Large intestine (tissue), 3 donors: ENCODE measurements around the gene VSIG8. TPM values are rescaled to one million over a fixed set of nuclear protein-coding genes. Genes with fewer than 3 reads are reported as not detected.

Experiments
- DNase-seq, 2 donors: peaks; one replicate each; pipeline versions ENCODE4 v3.0.0 to v3.0.0-alpha.2; 2013
- H3K27ac ChIP-seq: one replicate; pipeline ENCODE4 v1.5.1; 2013; ENCODE audit warnings: low read length
- H3K27me3 ChIP-seq: 2 replicates; pipeline ENCODE4 v1.6.1; 2013; ENCODE audit warnings: low read length; ENCODE audit not compliant: control insufficient read depth, insufficient read depth
- H3K36me3 ChIP-seq: 2 replicates; pipeline ENCODE4 v1.6.1; 2013; ENCODE audit warnings: low read length; ENCODE audit not compliant: control insufficient read depth, insufficient read depth
- H3K4me1 ChIP-seq: one replicate; pipeline ENCODE4 v1.6.1; 2013; ENCODE audit warnings: low read length; ENCODE audit not compliant: control insufficient read depth, insufficient read depth
- H3K4me3 ChIP-seq: one replicate; pipeline ENCODE4 v1.5.1; 2013; ENCODE audit warnings: low read length
- H3K9me3 ChIP-seq: one replicate; pipeline ENCODE4 v1.6.1; 2013; ENCODE audit warnings: mild to moderate bottlenecking, low read depth, low read length, moderate library complexity; ENCODE audit not compliant: control insufficient read depth
- WGBS: methylation state at CpG from one replicate; pipeline ENCODE4 v1.1.5; 2013; ENCODE audit warnings: low lambda C conversion rate; ENCODE audit not compliant: insufficient coverage; 5-methylcytosine and 5-hydroxymethylcytosine counted together
- polyA plus RNA-seq: library from polyadenylated mRNA; unstranded; fragments of 120-200 nt; gene quantifications from one replicate; pipeline ENCODE4 v1.2.1, GENCODE V29; 2013

Gene VSIG8
- polyA plus RNA-seq, 1 donor, result 0.06 TPM

GRCh38 chr1:159859767-159860322, 2.6 kb downstream of the VSIG8 start:
- Histone ChIP-seq H3K4me1 (peaks cover 14% of the 10 kb centered on the region), H3K9me3 (no peaks in the 10 kb centered on the region), H3K27ac (no peak overlapping the region), H3K36me3 (peaks cover 3% of the 10 kb centered on the region), H3K4me3 (no peak overlapping the region), H3K27me3 (no peaks in the 10 kb centered on the region)
- peak in 1 of 2 donors; percentile 59 for DNase-seq
- 20% methylated on average over 2 of the region's 7 CpGs for WGBS

GRCh38 chr1:159857889-159858288, 4.6 kb downstream of the VSIG8 start:
- Histone ChIP-seq H3K36me3 (peaks cover 3% of the 10 kb centered on the region), H3K27ac (no peak overlapping the region), H3K27me3 (no peaks in the 10 kb centered on the region), H3K4me1 (peaks cover 23% of the 10 kb centered on the region), H3K9me3 (no peaks in the 10 kb centered on the region), H3K4me3 (no peak overlapping the region)
- no peak for DNase-seq
- WGBS, result no CpG with 5 or more reads among the region's 6 CpGs

- Histone ChIP-seq H3K4me3 (no peak overlapping the region), H3K27ac (no peak overlapping the region), H3K9me3 (no peaks in the 10 kb centered on the region), H3K36me3 (peaks cover 3% of the 10 kb centered on the region), H3K27me3 (no peaks in the 10 kb centered on the region), H3K4me1 (peaks cover 23% of the 10 kb centered on the region)
- WGBS, result no CpG with 5 or more reads among the region's 1 CpG
- DNase-seq, result no peak
These were observed 5.9 kb downstream of the VSIG8 start for GRCh38 chr1:159856576-159856975.

- Histone ChIP-seq H3K27ac (no peak overlapping the region), H3K4me3 (no peak overlapping the region), H3K27me3 (no peaks in the 10 kb centered on the region), H3K9me3 (no peaks in the 10 kb centered on the region), H3K4me1 (peaks cover 22% of the 10 kb centered on the region), H3K36me3 (peaks cover 3% of the 10 kb centered on the region)
- WGBS, result no CpG with 5 or more reads among the region's 34 CpGs
- DNase-seq, result no peak
These were observed 6.7 kb downstream of the VSIG8 start for GRCh38 chr1:159855709-159856108.

GRCh38 chr1:159854693-159855192, 7.7 kb downstream of the VSIG8 start:
- WGBS, result no CpG with 5 or more reads among the region's 59 CpGs
- Histone ChIP-seq H3K27me3 (no peaks in the 10 kb centered on the region), H3K27ac (peak overlapping the region; percentile 100), H3K4me1 (peaks cover 14% of the 10 kb centered on the region), H3K36me3 (peaks cover 3% of the 10 kb centered on the region), H3K9me3 (no peaks in the 10 kb centered on the region), H3K4me3 (peak overlapping the region; percentile 78)
- DNase-seq, result peak; percentile 92 to 97

- peak; percentile 89 to 95 for DNase-seq
- WGBS, result no CpG with 5 or more reads among the region's 31 CpGs
These were observed 8.3 kb downstream of the VSIG8 start for GRCh38 chr1:159854116-159854692.

GRCh38 chr1:159853417-159854115, 8.9 kb downstream of the VSIG8 start:
- peaks cover 3% of the 10 kb centered on the region for H3K36me3 ChIP-seq
- no peaks in the 10 kb centered on the region for H3K9me3 ChIP-seq
- no peak for DNase-seq
- 13% methylated on average over 4 of the region's 6 CpGs for WGBS
- peaks cover 14% of the 10 kb centered on the region for H3K4me1 ChIP-seq
- peak overlapping the region; percentile 100 for H3K27ac ChIP-seq
- H3K27me3 ChIP-seq, result no peaks in the 10 kb centered on the region
- peak overlapping the region; percentile 78 for H3K4me3 ChIP-seq

More at GRCh38 chr1:159854116-159854692, 8.3 kb downstream of the VSIG8 start:
- H3K9me3 ChIP-seq, result no peaks in the 10 kb centered on the region
- H3K4me1 ChIP-seq, result peaks cover 14% of the 10 kb centered on the region
- H3K27me3 ChIP-seq, result no peaks in the 10 kb centered on the region
- peaks cover 3% of the 10 kb centered on the region for H3K36me3 ChIP-seq
- peak overlapping the region; percentile 78 for H3K4me3 ChIP-seq
- peak overlapping the region; percentile 100 for H3K27ac ChIP-seq

GRCh38 chr1:159851407-159851806, 11.1 kb downstream of the VSIG8 start:
- Histone ChIP-seq H3K4me3 (no peak overlapping the region), H3K27ac (no peak overlapping the region), H3K4me1 (peaks cover 25% of the 10 kb centered on the region), H3K27me3 (no peaks in the 10 kb centered on the region), H3K9me3 (no peaks in the 10 kb centered on the region), H3K36me3 (peaks cover under 1% of the 10 kb centered on the region)
- 67% methylated on average over 1 of the region's 1 CpG for WGBS
- DNase-seq, result no peak

GRCh38 chr1:159849626-159850366, 12.7 kb downstream of the VSIG8 start:
- DNase-seq, result no peak
- Histone ChIP-seq H3K27ac (no peak overlapping the region), H3K4me3 (no peak overlapping the region), H3K27me3 (no peaks in the 10 kb centered on the region), H3K4me1 (peaks cover 33% of the 10 kb centered on the region), H3K9me3 (no peaks in the 10 kb centered on the region), H3K36me3 (no peaks in the 10 kb centered on the region)
- WGBS, result no CpG with 5 or more reads among the region's 2 CpGs

- no peak for DNase-seq
- Histone ChIP-seq H3K9me3 (no peaks in the 10 kb centered on the region), H3K36me3 (no peaks in the 10 kb centered on the region), H3K27me3 (no peaks in the 10 kb centered on the region), H3K27ac (no peak overlapping the region), H3K4me1 (peaks cover 30% of the 10 kb centered on the region), H3K4me3 (no peak overlapping the region)
- WGBS, result no CpG with 5 or more reads among the region's 3 CpGs
These were observed 14.1 kb downstream of the VSIG8 start for GRCh38 chr1:159848326-159848725.
